IMR-90 (cell line): ENCODE results near the gene ICAM1. TPM values are rescaled to one million over a fixed set of nuclear protein-coding genes. Genes with fewer than 3 reads are reported as not detected.

Source experiments
- ATAC-seq: fragments of 200-7000 bp; cut with Tn5 transposase; 2 replicates; pipeline ENCODE4 v1.9.1; 2020; ENCODE audit warnings: low read depth, mild to moderate bottlenecking, moderate library complexity
- BruUV-seq: library from RNA; stranded (reverse); fragments of 400-500 nt; replicated peaks from 2 replicates; lab custom pipeline; 2021; lab: Mats Ljungman, UMichigan
- CTCF ChIA-PET: fragments of 300-600 bp; formaldehyde crosslinking; extraction: SDS; loops from one replicate; lab custom pipeline; 2021; ENCODE audit warnings: antibody characterized with exemption; lab: Yijun Ruan, JAX
- POLR2A ChIA-PET: fragments of 300-600 bp; sonication (Branson Sonifier 250); formaldehyde crosslinking; loops from one replicate; lab custom pipeline; 2022; ENCODE audit warnings: antibody characterized with exemption; ENCODE audit not compliant: unreplicated experiment; lab: Charles Lee
- DNase-seq: peaks from one replicate; pipeline ENCODE4 v3.0.0; 2013
- H2AFZ ChIP-seq: replicated peaks from 2 replicates; pipeline ENCODE3; 2013; ENCODE audit warnings: low read length, mild to moderate bottlenecking; ENCODE audit not compliant: poor library complexity
- H2AK5ac ChIP-seq: 2 replicates; pipeline ENCODE4 v1.6.1; 2013; ENCODE audit warnings: low read depth, low read length, inconsistent platforms
- H2AK9ac ChIP-seq: replicated peaks from 2 replicates; pipeline ENCODE3; 2013; ENCODE audit warnings: mild to moderate bottlenecking, low read depth, low read length, moderate library complexity; ENCODE audit not compliant: poor library complexity
- H2BK120ac ChIP-seq: 2 replicates; pipeline ENCODE4 v1.6.1; 2013; ENCODE audit warnings: low read depth, low read length, inconsistent platforms
- H2BK15ac ChIP-seq: 3 replicates; pipeline ENCODE4 v1.6.1; 2013; ENCODE audit warnings: low read depth, low read length, inconsistent platforms
- H2BK20ac ChIP-seq: 2 replicates; pipeline ENCODE4 v1.6.1; 2013; ENCODE audit warnings: low read depth, mild to moderate bottlenecking, inconsistent platforms, low read length, moderate library complexity
- H2BK5ac ChIP-seq: 2 replicates; pipeline ENCODE4 v1.6.1; 2013; ENCODE audit warnings: mild to moderate bottlenecking, low read depth, low read length, inconsistent platforms; ENCODE audit not compliant: poor library complexity, severe bottlenecking
- H3K14ac ChIP-seq: replicated peaks from 2 replicates; pipeline ENCODE4 v1.6.1; 2013; ENCODE audit warnings: low read depth, low read length, inconsistent platforms
- H3K18ac ChIP-seq: 2 replicates; pipeline ENCODE4 v1.6.1; 2013; ENCODE audit warnings: low read depth, low read length, control low read depth
- H3K23ac ChIP-seq: 2 replicates; pipeline ENCODE4 v1.6.1; 2013; ENCODE audit warnings: low read depth, low read length, inconsistent platforms
- H3K27ac ChIP-seq: 2 replicates; pipeline ENCODE4 v1.5.1; 2013; ENCODE audit warnings: mild to moderate bottlenecking, control low read depth, low read length; ENCODE audit not compliant: insufficient read depth
- H3K27me3 ChIP-seq: 2 replicates; pipeline ENCODE4 v1.6.1; 2013; ENCODE audit warnings: low read length; ENCODE audit not compliant: control insufficient read depth, insufficient read depth
- H3K36me3 ChIP-seq: 2 replicates; pipeline ENCODE4 v1.6.1; 2013; ENCODE audit warnings: low read length, mixed read lengths; ENCODE audit not compliant: control insufficient read depth, insufficient read depth
- H3K4ac ChIP-seq: 2 replicates; pipeline ENCODE4 v1.6.1; 2013; ENCODE audit warnings: low read depth, low read length, inconsistent platforms
- H3K4me1 ChIP-seq: 2 replicates; pipeline ENCODE4 v1.6.1; 2013; ENCODE audit warnings: low read length, mixed read lengths; ENCODE audit not compliant: control insufficient read depth, insufficient read depth
- H3K4me2 ChIP-seq: 2 replicates; pipeline ENCODE4 v1.6.1; 2013; ENCODE audit warnings: low read depth, mild to moderate bottlenecking, control low read depth, low read length, moderate library complexity
- H3K4me3 ChIP-seq: 2 replicates; pipeline ENCODE4 v1.5.1; 2013; ENCODE audit warnings: low read depth, mild to moderate bottlenecking, control low read depth, low read length, moderate library complexity; ENCODE audit not compliant: insufficient read depth
- H3K56ac ChIP-seq: 2 replicates; pipeline ENCODE4 v1.6.1; 2013; ENCODE audit warnings: low read length, inconsistent platforms; ENCODE audit not compliant: insufficient read depth; ENCODE audit errors: extremely low read depth
- H3K79me1 ChIP-seq, 2 experiments: 2 replicates each; pipeline ENCODE4 v1.6.1; 2013; ENCODE audit warnings: low read length in 2 of 2, inconsistent platforms in 1 of 2, low read depth in 1 of 2
- H3K9ac ChIP-seq: 2 replicates; pipeline ENCODE4 v1.6.1; 2013; ENCODE audit warnings: low read depth, low read length, control low read depth
- H3K9me1 ChIP-seq: 2 replicates; pipeline ENCODE4 v1.6.1; 2013; ENCODE audit warnings: low read length, inconsistent platforms; ENCODE audit not compliant: insufficient read depth
- H3K9me3 ChIP-seq: 2 replicates; pipeline ENCODE4 v1.6.1; 2013; ENCODE audit warnings: low read length; ENCODE audit not compliant: control insufficient read depth, insufficient read depth
- H4K20me1 ChIP-seq: 2 replicates; pipeline ENCODE4 v1.6.1; 2013; ENCODE audit warnings: low read length, inconsistent platforms; ENCODE audit not compliant: insufficient read depth
- H4K5ac ChIP-seq: 2 replicates; pipeline ENCODE4 v1.6.1; 2013; ENCODE audit warnings: mild to moderate bottlenecking, low read depth, low read length, control low read depth
- H4K8ac ChIP-seq, 2 experiments: 2 replicates each; pipeline ENCODE4 v1.6.1; 2013; ENCODE audit warnings: low read depth in 2 of 2, low read length in 2 of 2, control low read depth in 1 of 2, inconsistent platforms in 1 of 2
- H4K91ac ChIP-seq: 2 replicates; pipeline ENCODE4 v1.6.1; 2013; ENCODE audit warnings: low read depth, low read length, inconsistent platforms; ENCODE audit not compliant: insufficient read depth
- BHLHE40 ChIP-seq: fragments of 150-350 bp; IDR thresholded peaks from 2 replicates; pipeline ENCODE4 v1.6.1; 2016; ENCODE audit warnings: mild to moderate bottlenecking, low read depth, low read length
- MXI1 ChIP-seq: IDR thresholded peaks from 2 replicates; pipeline ENCODE4 v1.6.1; 2012; ENCODE audit warnings: low read depth, mild to moderate bottlenecking, low read length, moderate library complexity, borderline replicate concordance
- whole genome bisulfite sequencing, 2 experiments: methylation state at CpG; one replicate each; pipeline versions ENCODE4 v1.1.5 to v1.1.7; 2013; ENCODE audit warnings: missing lambda C conversion rate in 2 of 2; ENCODE audit not compliant: insufficient read length in 1 of 2; ENCODE audit errors: extremely low coverage in 2 of 2; 5-methylcytosine and 5-hydroxymethylcytosine counted together
- dilution Hi-C: fragments of 300-500 bp; cut with HindIII; formaldehyde crosslinking; loops from one replicate; pipeline ENCODE4 v1.14.3; 2018; ENCODE audit warnings: low sequenced_read_pairs; ENCODE audit not compliant: unreplicated experiment
- in situ Hi-C: fragments of 300-500 bp; cut with MboI; formaldehyde crosslinking; loops from 3 replicates; pipeline ENCODE4 v1.14.3; 2019; ENCODE audit warnings: low sequenced_read_pairs, inconsistent platforms, mixed read lengths
- intact Hi-C: fragments of 100-400 bp; cut with micrococcal nuclease; formaldehyde crosslinking; loops from 2 replicates; pipeline ENCODE4 v1.10.0; 2022
- polyA plus RNA-seq, 3 experiments: library from polyadenylated mRNA; depleted of rRNA; stranded (reverse); fragments of >200 nt; gene quantifications; 2 replicates each; pipeline ENCODE4 v1.2.3, GENCODE V29; 2012; ENCODE audit warnings: low replicate concordance in 1 of 3
- total RNA-seq: library from RNA; depleted of rRNA; stranded (reverse); fragments of >200 nt; gene quantifications from 2 replicates; pipeline ENCODE4 v1.2.3, GENCODE V29; 2012
- TF ChIP-seq, protein P1 (sequence below): conservative IDR thresholded peaks from 2 replicates; pipeline ENCODE4 v1.5.1; 2012; ENCODE audit warnings: mild to moderate bottlenecking, low read depth, low read length, improper control_type of control experiment

The ICAM1 gene
- total and polyA plus RNA-seq, 2 of the 4 experiments (the other 2 are of a cell fraction): 10.6 to 19.1 TPM

DNA sequence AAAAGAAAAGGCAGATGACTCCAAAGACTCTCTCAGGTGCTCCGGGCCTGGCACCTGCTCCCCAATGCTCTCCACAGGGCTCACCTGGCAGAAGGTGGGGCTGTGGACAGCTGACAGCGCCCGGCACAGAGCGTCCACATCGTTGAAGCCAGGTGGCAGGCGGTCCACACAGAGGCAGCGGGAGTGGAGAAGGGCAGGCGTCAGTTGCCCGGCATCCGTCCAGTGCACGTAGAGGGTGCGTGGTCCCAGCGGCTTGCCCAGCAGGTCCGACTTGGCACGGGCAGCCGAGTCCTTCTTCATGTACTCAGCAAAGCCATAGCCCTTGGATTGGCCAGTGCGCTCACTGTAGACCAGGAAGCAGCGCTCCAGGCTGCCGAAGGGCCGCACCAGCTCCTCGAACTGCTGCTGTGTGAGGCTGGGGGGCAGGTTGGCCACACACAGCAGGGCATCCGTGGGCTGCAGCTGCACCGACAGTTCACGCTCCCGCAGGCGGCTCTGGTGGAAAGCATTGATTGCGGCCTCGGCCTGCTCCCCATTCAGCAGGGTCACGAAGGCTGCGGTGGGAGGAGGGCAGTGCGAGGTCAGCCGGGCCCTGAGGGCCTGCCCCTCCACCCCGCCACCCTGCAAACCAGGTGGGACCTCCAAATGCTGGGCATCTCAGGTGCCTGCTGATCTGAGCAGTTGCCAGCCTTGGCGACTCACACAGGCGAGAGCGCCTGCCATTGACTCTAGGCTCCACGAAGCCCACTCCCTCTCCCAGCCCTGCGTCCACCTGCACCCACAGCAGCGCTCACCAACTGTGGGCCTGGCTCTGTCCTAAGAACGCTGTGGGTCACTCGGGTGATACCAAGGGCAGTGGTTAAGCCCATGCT is 57.9 kb downstream of the ICAM1 start:
- Histone ChIP-seq H3K79me1 (peaks cover 26 to 54% of the 10 kb centered on the region in 2 experiments; a peak in 3 of 4 replicates), H2AK5ac (no peak overlapping the region), H3K4me3 (no peak overlapping the region), H3K56ac (no peak overlapping the region), H2AFZ (no peak overlapping the region), H2AK9ac (no peak overlapping the region), H3K23ac (no peak overlapping the region), H3K27ac (no peak overlapping the region), H4K8ac (no peak overlapping the region), H2BK120ac (no peak overlapping the region), H4K5ac (no peak overlapping the region), H3K9me3 (no peaks in the 10 kb centered on the region), H3K14ac (no peak overlapping the region), H3K18ac (no peak overlapping the region), H3K4ac (no peak overlapping the region), H4K91ac (no peak overlapping the region), H3K9ac (no peak overlapping the region), H2BK15ac (no peak overlapping the region), H2BK5ac (no peak overlapping the region), H3K27me3 (no peaks in the 10 kb centered on the region), H3K36me3 (peaks cover 58% of the 10 kb centered on the region), H4K20me1 (peaks cover 26% of the 10 kb centered on the region), H2BK20ac (no peak overlapping the region), H3K9me1 (no peaks in the 10 kb centered on the region; the same call in 1 of the 2 replicates), H3K4me2 (no peak overlapping the region), H3K4me1 (peaks cover 5% of the 10 kb centered on the region; the same call in 1 of the 2 replicates)
- intact Hi-C loops (no loop called here), in situ Hi-C loops (no loop called here), dilution Hi-C loops (no loop called here)
- no TSS peak for BruUV-seq
- ChIA-PET CTCF (no interaction called here), POLR2A (no interaction called here)
- TF ChIP-seq MXI1 (no peak), BHLHE40 (no peak)
- TF ChIP-seq, protein P1, sequence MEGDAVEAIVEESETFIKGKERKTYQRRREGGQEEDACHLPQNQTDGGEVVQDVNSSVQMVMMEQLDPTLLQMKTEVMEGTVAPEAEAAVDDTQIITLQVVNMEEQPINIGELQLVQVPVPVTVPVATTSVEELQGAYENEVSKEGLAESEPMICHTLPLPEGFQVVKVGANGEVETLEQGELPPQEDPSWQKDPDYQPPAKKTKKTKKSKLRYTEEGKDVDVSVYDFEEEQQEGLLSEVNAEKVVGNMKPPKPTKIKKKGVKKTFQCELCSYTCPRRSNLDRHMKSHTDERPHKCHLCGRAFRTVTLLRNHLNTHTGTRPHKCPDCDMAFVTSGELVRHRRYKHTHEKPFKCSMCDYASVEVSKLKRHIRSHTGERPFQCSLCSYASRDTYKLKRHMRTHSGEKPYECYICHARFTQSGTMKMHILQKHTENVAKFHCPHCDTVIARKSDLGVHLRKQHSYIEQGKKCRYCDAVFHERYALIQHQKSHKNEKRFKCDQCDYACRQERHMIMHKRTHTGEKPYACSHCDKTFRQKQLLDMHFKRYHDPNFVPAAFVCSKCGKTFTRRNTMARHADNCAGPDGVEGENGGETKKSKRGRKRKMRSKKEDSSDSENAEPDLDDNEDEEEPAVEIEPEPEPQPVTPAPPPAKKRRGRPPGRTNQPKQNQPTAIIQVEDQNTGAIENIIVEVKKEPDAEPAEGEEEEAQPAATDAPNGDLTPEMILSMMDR: no peak
- WGBS, 2 experiments: 98% methylated on average over 26 of the region's 41 CpGs; no CpG with 5 or more reads in 1 of the 2 experiments
- DNase-seq: no peak
- no peak for ATAC-seq
